ENCODE results near the gene C5AR1.

Gene C5AR1

GRCh38 chr19:47371261-47371660, 61.6 kb downstream of the C5AR1 start:
- no peak for DNase-seq
